ENCODE measurements around the gene ENTPD6. TPM values are rescaled to one million over a fixed set of nuclear protein-coding genes. Genes with fewer than 3 reads are reported as not detected.

ENTPD6 gene
- total RNA-seq, 4 donors from 2014 or later: 34.8 to 49.2 (median 43.9) TPM

GRCh38 chr20:25187635-25188034 is 7.9 kb upstream of the ENTPD6 start:
- Histone ChIP-seq H3K27me3 (peaks cover 12% of the 10 kb centered on the region), H3K36me3 (no peaks in the 10 kb centered on the region), H3K27ac (no peak overlapping the region), H3K4me1 (no peaks in the 10 kb centered on the region), H3K4me3 (no peak overlapping the region), H3K9me3 (peaks cover 0 to 9% (median 0%) of the 10 kb centered on the region in 3 donors)
- WGBS, 2 donors (ENCODE audit: low coverage in 1 of 2): 68 to 80% methylated on average over 1 to 3 of the region's 7 CpGs
- no peak for TF ChIP-seq POLR2A (IDR thresholded peaks at IDR 0.05)
- no peak for TF ChIP-seq EP300 (IDR thresholded peaks at IDR 0.05)
- ATAC-seq: no peak

GRCh38 chr20:25188218-25188617 is 7.3 kb upstream of the ENTPD6 start:
- H3K9me3 ChIP-seq: peaks cover 0 to 3% (median 0%) of the 10 kb centered on the region in 3 donors
- no peak overlapping the region for H3K4me3 ChIP-seq
- H3K36me3 ChIP-seq: no peaks in the 10 kb centered on the region
- 27% methylated on average over 1 of the region's 1 CpG; no CpG with 5 or more reads in 1 of the 2 donors for WGBS, 2 donors (ENCODE audit: low coverage in 1 of 2)
- no peak for ATAC-seq
- H3K27ac ChIP-seq: no peak overlapping the region
- TF ChIP-seq CTCF (IDR thresholded peaks at IDR 0.05): no peak
- TF ChIP-seq POLR2AphosphoS5 (IDR thresholded peaks at IDR 0.05): no peak
- no peak for TF ChIP-seq POLR2A (IDR thresholded peaks at IDR 0.05)
- TF ChIP-seq EP300 (IDR thresholded peaks at IDR 0.05): no peak
- peaks cover 12% of the 10 kb centered on the region for H3K27me3 ChIP-seq
- H3K4me1 ChIP-seq: no peaks in the 10 kb centered on the region

GRCh38 chr20:25191051-25191450 is 4.5 kb upstream of the ENTPD6 start:
- Histone ChIP-seq H3K36me3 (no peaks in the 10 kb centered on the region), H3K4me3 (no peak overlapping the region), H3K4me1 (peaks cover 0 to 10% (median 5%) of the 10 kb centered on the region in 3 donors), H3K27me3 (peaks cover 12% of the 10 kb centered on the region), H3K9me3 (no peaks in the 10 kb centered on the region), H3K27ac (no peak overlapping the region)
- 17 to 29% methylated on average over 1 of the region's 1 CpG for WGBS, 2 donors (ENCODE audit: low coverage in 1 of 2)
- TF ChIP-seq POLR2A (IDR thresholded peaks at IDR 0.05) (no peak), EP300 (IDR thresholded peaks at IDR 0.05) (no peak), CTCF (IDR thresholded peaks at IDR 0.05) (no peak), POLR2AphosphoS5 (IDR thresholded peaks at IDR 0.05) (no peak)
- no peak for ATAC-seq

- no peak overlapping the region for H3K27ac ChIP-seq
- ATAC-seq: no peak
- no peaks in the 10 kb centered on the region for H3K9me3 ChIP-seq
- TF ChIP-seq EP300 (IDR thresholded peaks at IDR 0.05) (no peak), CTCF (IDR thresholded peaks at IDR 0.05) (no peak), POLR2AphosphoS5 (IDR thresholded peaks at IDR 0.05) (no peak), POLR2A (IDR thresholded peaks at IDR 0.05) (no peak)
- WGBS, 2 donors (ENCODE audit: low coverage in 1 of 2): 69% methylated on average over 2 of the region's 2 CpGs; no CpG with 5 or more reads in 1 of the 2 donors
- H3K4me3 ChIP-seq: no peak overlapping the region
- H3K27me3 ChIP-seq: peaks cover 7% of the 10 kb centered on the region
- no peaks in the 10 kb centered on the region for H3K36me3 ChIP-seq
- peaks cover 0 to 16% (median 9%) of the 10 kb centered on the region in 3 donors for H3K4me1 ChIP-seq
Measured at GRCh38 chr20:25191689-25192088, 3.8 kb upstream of the ENTPD6 start.

GRCh38 chr20:25193843-25194242 is 1.7 kb upstream of the ENTPD6 start:
- 56 to 87% methylated on average over 2 of the region's 2 CpGs for WGBS, 2 donors (ENCODE audit: low coverage in 1 of 2)
- TF ChIP-seq CTCF (IDR thresholded peaks at IDR 0.05) (no peak), POLR2AphosphoS5 (IDR thresholded peaks at IDR 0.05) (no peak), POLR2A (IDR thresholded peaks at IDR 0.05) (no peak), EP300 (IDR thresholded peaks at IDR 0.05) (no peak)

More at GRCh38 chr20:25193843-25194242, 1.7 kb upstream of the ENTPD6 start:
- H3K27ac ChIP-seq: no peak overlapping the region
- no peaks in the 10 kb centered on the region for H3K9me3 ChIP-seq
- H3K27me3 ChIP-seq: no peaks in the 10 kb centered on the region
- H3K36me3 ChIP-seq: no peaks in the 10 kb centered on the region
- no peak overlapping the region for H3K4me3 ChIP-seq
- ATAC-seq: no peak
- peaks cover 0 to 37% (median 18%) of the 10 kb centered on the region in 3 donors for H3K4me1 ChIP-seq

Measured in gastroesophageal sphincter (tissue), 4 donors.